Activated CD4-positive, alpha-beta T cell treated with anti-CD3 and anti-CD28 coated beads, Interleukin-10, Interleukin-2, amounts not matched to agents 100 ng/mL and 50 ng/mL, durations not matched to agents 16 hours and 8 hours (primary cell): ENCODE data around the gene MMEL1.

ENCODE experiments used
- DNase-seq: peaks from one replicate; pipeline ENCODE4 v3.0.0-alpha.2; 2020

The MMEL1 gene

DNA sequence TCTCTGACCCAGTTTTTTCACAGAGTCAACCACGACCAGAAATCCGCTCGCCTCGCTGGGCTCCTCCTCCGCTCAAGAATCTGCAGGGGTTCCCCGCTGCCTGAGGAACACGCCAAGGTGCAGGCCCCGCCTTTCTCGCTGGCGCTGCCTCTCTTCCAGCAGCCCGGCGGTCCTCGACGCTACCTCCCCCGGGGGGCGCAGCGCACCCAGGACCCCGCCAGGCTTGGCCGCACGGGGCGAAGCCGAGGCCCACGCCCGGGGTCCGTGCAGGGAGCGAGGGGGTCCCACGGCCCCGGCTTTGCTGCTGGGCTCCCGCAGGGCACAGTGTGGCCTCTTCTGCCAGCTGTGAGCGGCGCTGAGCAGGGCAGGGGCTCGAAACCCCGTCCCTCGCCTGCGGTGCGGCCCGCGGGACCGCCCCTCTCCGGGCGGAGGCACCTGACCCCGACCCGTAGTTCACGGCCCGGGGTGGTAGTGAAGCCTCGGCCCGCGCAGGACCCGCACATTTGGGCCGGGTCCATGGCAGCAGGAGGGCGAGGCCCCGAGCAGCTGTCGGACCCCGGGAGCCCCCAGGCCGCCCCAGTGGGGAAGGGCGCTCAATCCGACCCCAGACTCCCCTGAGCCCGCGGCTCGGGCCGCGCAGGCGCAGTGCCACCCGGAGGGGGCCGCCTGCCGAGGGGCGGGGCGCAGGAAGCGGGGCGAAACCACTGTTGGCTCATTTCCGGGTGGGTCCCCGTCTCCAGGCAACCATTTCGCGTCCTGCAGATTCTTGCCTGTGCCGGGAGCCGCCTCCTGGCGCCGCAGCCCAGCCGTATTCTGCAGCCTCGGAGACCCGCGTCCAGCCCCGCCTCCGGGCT, 10.0 kb upstream of the MMEL1 start:
- peak; percentile 96 for DNase-seq

DNA sequence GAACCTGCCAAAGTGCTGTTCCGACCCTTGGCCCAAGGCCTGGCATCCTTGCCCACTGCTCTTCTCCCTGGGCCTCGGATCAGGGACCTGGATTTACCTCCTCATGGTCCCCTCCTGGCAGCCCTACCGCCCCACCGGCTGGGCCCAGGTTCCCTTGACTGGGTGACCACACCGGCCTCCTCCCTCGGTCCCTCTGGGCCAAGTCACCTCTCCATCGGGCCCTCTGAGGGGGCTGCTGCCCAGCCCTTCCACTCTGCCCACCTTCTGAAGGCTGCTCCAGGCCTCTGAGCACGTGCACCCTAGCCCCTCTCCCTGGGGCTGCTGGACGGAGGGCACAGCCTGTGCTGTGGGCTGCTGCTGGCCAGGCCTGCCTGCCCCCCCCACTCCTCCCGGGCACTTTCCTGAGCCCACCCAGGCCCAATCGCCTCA, 9.3 kb upstream of the MMEL1 start:
- no peak for DNase-seq

DNA sequence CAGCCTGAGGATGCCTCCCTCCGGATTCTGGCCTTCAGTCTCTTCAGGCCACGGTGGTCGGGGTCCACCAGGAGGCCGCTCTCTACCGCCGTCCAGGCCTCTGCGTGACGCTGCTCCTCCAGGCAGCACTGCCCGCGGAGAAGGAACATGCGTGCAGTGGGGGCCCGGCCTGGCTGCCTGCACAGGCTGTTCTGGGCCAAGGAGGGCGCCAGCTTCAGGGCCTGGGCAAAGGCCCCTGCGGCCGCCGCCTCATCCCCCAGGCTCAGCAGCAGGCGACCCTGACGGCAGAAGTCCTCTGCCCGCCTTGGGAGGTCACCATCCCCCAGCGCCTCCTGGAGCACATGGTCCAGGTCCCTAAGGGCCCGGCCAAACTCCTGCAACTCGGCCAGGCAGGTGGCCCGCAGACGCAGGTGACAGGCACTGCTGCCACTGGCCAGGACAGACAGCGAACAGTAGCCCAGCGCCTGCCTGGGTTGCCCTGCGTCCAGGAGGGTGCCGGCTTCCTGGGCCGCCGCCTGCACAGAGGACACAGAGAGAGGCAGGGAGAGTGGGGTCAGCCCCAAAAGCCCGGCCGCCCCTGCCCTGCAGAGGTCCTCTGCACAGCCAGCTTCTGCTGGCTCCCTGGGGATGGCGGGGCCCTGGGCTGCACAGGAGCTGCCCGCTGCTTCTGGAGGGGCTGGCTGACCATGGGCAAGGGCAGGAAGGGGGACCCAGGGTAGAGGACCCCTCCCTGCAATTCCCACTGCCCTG, 8.7 kb upstream of the MMEL1 start:
- no peak for DNase-seq

DNA sequence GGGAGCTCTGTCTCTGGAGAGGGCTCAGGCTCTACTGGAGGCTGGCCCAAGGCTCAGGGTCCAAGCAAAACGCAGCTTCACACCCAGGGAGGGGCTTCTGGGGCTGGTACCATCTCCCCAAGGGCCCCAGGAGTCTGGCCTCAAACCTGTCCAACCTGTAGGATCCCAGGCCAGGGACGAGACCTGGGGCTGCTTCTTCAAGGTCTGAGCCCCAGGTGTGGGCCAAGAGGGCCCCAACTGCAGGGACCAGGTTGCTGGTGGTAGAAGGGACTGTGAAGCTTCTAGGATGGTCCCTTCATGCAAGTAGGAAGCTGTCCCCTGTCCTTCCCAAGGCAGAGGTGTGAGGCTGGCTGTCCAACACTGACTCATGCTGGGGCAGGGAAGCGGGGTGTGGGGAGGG, 7.8 kb upstream of the MMEL1 start:
- no peak for DNase-seq

DNA sequence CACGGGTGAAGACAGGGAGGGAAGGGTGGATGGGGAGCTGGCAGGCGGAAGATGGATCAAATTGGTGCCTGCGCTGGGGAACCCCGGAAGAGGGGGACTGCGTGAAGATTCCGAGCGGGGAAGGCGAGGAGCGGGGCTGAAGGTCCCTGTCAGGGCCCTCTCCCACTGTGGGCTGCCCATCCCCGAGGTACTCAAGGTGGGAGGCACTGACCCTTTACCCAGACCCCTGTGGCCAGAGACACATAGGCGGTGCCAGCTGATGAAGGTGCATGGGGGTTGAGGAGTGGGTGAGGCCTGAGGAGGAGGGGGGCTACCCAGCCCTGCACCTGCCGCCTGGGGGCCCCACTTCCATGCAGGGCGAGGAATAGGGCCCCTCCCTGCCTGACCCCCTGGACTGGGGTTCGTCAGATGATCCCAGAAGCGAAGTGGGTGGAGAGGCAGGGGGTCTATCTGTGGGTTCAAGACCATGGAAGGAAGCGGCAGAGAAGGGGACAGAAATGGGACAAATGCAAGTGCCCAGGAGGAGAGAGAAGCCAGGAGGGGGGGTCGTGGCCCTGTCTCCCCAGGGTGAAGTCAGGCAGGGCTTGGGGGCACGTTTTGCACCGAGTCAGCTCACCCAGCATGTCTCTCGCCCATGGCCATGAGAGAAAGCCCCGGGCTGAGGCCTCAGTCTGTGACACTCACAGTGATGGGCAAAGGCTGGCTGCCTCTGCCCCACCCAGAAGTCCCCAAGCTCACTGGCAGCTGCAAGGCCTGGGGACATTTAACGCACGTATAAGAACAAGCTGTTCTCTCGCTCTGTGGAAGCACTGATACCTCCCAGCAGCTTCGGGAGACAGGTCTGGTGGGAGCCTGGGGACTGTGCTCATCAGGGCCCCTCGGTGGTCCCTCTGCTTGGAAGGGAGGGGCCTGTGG, 7.0 kb upstream of the MMEL1 start:
- DNase-seq: no peak

DNA sequence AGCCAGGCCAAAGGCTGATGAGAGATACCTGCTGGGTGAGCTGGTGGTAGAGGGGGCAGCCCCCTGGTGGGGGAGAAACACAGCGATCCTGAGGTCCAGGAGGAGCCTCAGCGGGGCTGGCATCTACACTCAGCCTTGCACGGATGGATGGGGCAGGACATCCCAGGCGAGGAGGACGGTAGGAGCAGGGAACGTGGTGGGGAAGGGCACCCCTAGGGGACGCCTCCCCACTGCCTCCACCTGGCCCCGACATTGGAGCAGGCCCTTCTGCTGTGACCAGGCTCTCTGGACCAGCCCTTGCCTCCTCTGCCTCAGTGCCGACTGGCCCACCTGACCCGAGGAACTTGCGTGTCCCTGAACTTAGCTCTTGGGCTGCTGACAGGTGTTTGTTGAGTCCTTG, 6.4 kb upstream of the MMEL1 start:
- DNase-seq: no peak

DNA sequence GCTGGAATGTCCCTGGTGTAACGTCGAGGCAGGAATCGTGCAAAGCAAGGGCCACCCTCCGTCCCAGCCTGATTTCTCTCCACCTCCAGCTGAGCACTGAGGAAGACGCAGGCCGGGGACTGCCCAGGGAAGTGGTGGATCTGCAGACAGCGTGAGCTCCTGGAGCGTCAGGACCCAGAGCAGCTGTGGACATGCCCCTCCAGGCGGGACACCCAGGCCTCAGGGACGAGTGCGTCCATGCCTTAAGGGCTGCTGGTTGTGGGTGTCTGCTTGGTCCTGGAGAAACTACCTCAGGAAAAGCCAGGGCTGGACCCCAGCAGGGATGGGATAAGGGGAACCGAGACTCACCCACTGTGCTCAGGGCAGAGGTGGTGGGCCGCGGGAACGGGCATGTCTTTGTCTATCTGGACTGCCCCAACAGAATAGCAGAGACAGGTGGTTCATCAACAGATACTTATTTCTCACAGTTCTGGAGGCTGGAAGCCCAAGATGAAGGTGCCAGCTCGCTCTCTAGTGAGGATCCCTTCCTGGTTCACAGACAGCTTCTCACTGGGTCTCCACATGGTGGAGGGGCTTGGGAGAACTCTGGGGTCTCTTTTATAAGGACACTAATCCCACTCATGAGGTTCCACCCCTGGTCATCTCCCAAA, 5.8 kb upstream of the MMEL1 start:
- no peak for DNase-seq

DNA sequence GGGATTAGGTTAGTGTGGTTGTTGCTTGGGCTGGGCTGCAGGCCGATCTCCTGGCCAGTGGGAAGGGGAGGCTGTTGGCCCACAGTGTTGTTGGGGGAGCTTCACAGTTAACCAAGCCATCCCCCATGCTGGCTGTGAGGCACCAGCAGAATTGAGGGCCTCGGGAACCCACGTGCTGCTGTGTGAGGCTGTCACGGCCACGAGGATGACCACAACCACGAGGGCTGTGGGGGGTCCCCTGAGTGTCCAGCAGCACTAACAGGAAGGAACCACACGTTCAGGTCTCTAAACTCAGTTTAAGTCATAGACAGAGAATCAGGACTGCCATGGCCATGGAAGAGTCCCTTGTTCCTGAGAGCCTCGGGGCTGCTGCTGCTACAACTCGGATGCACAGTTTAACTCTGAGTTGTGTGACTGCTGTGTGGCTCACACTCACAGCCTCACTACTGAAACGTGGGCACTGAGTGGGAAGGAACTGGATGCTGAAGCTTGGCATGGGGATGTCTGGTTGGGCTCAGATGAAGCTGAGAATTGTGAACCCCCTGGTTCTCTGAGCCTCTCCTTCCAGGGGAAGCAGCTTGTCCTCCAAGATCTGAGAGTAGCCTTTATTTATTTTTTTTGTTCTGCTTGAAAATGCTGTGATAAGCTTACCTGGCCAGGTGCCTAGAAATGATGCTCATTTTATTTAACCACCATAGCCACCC, 4.8 kb upstream of the MMEL1 start:
- DNase-seq: no peak

DNA sequence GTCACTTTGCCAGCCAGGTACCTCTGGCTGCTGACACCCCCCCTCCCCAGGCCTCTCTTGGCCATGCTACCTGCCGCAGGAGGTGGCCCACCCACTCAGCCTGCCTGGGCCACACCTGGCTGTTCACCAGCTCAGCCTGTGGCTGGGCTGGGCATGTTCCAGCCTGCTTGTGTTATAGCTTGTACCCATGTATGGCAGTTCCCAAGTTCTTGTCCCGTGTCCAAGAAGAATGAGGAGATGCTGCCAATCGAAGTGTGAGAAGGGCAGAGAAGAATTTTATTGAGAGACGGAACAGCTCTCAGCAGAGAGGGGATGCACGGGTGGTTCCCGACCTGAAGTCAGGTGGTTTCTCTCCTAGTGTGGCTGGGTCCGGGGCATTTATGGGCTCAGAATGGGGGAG, 3.9 kb upstream of the MMEL1 start:
- DNase-seq: no peak

DNA sequence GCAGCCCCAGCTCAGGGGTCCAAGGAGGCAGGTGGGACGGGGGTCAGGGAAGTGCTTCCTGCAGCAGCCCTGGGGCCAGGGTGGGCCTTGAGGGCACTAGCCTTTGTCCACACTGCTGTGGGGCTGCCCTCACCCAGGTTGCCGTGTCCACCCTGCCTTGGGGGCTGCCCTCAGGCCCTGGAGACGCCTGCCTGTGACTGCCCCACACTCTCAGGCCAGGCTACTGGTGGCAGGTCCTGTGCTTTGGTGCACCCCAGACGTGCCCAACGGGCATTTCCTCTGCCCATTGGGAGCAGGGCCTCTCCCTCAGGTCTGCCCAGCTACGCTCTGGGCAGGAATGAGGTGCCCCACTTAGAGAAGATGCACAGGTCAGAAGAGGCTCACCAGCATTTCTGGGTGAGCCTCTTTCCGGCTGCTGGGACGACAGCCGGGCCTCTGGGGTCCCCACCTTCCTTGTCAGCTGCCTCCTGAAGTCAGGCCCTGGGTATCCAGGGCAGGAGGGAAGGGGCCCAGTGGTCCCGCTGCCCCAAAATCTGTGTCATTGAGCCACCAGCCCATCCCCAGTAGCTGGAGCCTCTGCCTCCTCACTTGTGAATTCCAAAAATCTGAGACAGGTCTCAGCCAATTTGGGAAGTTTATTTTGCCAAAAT, 2.7 kb upstream of the MMEL1 start:
- no peak for DNase-seq

DNA sequence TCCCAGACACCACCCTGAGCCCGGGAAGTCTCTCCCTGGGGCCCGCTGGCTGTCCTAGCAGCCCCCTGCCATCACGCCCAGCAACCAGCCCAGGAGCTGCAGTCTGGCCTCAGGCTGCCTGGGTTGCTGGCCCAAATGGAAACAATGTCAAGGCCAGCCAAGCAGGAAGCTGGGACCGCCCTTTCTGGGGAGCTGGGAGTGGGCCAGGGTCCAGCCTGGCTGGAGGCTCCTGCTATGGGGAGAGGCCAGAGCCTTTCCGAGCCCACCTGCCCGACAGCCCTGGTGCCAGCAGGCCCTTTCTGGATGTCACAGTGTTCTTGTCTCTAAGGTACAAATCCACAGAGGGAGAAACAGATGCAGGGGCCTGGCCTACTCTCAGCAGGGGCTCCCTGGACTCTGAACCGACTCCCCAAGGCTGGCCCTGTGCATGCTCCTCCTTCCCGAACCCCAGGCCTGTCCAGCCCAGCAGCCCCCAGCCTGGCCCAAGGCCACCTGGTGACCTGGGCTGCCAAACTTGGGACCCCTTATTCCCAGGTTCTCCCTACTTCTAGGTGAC, 1.2 kb upstream of the MMEL1 start:
- DNase-seq: no peak

DNA sequence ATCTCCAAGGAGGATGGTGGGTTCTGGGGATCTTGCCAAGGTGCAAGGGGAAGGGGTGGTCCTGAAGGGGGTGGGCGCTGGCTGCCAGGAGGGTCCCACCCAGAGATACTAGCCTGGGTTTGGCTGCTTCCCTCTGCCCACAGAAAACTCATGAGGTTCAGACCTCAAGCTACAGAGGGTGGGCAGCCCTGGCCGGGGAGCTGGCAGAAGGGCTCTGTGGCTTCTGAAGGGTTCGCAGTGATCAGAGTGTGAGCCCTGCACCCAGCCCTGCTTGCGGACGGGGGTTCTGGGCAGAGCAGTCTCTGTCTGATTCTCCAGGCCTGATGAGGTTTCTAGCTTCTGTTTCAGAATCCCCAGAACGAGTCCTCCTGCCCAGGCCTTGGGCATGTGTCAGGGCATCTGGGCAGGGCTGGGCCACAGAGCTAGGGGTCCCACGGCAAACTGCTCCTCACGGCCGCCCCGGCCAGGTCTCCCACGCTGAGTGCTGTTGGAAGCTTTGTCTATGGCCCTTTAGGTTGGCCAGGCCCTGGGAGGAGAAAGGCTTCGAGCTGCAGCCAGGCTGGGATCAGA, 635 bp upstream of the MMEL1 start:
- DNase-seq: no peak

DNA sequence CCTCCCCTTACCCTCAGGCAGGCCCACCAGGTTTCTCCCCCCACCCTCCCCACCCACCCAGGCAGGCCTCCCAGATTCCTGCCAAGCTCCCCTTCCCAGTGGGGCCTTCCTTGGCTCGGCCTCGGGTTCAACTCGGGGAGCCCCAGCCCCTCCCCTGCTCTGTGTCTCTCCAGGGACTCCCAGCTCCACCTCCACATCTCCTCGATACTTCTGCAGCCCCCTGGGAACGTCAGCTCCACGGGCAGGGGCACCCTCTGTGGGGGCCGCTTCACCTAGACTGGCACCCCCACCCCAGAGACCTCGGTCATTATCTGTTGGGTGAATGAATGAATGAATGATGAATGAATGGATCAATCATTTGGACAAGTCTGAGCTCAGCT, 775 bp downstream of the MMEL1 start:
- no peak for DNase-seq

DNA sequence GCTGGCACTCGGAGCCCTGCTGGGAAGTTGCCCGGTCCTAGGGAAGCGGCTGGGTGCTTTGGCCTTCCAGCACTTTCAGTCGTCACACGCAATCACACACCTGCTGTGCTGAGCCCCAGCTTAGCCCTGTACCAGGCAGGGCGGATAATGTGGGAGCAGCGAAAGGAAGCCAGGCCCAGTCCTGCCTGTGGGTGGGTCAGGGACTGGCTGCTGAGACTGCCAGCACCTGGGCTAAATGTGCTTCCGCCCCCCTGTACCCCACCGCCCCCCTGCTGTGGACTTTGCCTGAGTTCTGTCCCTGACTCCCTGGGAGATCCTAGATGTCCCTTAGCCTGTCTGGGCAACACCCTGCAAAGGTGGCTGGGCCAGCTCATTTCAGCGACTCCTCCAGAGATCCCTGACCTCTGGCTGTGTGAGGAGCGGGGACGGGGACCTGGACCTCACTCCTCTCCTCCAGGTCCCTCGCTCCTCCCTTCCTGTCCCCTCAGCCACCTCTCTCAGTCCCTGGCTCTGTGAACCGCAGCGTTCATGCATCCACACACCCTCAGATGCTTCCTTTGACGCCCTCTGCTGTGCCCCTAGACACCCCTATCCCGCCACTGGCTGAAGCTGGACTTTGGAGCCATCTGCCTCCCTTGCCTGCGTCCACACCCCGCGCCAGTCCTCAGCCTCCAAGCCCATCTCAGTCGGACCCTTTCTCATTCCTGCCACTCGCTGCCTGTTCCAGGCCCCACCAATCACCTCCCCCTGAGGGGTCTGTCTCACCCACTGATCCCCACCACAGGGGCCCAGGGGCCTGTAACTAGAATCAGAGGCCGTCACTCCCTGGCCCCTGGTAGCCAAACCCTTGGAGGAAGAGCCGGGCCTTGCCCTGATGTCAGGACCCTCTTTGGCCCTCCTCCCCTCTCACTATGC, 1.4 kb downstream of the MMEL1 start:
- DNase-seq: no peak

DNA sequence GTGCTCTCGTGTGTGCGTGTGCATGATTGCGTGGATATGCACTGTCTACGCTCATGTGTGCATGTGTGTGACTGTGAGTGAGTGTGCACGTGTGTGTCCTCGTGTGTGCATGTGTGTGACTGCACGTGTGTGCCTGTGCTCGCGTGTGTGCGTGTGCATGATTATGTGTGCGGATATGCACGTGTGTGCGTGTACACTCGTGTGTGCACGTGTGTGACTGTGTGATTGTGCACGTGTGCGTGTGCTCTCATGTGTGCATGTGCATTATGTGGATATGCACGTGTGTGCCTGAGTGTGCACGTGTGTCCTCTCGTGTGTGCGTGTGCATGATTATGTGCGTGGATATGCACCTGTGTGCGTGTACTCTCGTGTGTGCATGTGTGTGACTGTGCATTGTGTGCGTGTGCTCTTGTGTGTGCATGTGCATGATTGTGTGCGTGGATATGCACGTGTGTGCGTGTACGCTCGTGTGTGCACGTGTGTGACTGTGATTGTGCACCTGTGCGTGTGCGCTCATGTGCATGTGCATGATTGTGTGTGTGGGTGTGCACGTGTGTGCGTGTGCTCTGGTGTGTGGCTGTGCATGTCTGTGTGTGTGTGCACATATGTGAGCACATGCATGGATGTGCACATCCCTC, 2.2 kb downstream of the MMEL1 start:
- no peak for DNase-seq

DNA sequence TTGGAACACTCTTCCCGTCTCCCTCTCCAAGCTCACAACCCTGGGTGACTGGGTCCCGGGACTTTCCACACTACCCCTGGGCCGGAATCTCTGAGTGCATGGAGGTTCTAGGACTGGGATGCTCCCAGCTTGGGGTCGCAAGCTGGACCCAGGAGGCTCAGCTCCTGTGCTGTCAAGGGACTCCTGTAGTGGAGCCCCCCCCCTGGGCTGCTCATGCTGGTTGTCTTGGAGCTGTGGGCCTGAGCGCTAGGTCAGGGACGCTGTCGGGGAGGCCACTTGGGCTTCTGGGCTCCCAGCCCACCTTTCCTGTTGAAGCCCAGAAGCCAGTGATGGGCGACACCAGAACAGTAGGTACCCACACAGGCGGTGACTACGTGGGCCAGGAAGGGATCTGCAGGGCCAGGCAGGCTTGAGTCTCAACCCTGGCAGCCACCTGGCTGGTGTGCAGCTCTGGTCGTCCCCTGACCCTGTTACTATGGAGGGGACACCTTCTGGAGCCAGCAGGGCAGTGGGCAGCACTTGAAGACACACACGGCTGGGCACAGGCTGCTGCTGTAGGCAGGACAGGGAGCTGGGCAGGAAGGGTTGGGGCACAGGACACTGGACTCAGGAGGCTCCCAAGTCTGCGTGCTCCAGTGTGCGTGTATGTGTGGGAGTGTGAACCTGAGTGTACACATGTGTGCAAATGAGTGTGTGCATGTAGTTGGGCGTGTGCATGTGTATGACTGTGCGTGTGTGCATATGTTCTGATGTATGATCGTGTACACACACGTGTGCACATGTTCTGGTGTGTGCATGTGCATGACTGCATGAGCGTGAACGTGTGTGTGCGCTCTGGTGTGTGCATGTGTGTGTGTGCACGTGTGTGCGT, 3.0 kb downstream of the MMEL1 start:
- no peak for DNase-seq

DNA sequence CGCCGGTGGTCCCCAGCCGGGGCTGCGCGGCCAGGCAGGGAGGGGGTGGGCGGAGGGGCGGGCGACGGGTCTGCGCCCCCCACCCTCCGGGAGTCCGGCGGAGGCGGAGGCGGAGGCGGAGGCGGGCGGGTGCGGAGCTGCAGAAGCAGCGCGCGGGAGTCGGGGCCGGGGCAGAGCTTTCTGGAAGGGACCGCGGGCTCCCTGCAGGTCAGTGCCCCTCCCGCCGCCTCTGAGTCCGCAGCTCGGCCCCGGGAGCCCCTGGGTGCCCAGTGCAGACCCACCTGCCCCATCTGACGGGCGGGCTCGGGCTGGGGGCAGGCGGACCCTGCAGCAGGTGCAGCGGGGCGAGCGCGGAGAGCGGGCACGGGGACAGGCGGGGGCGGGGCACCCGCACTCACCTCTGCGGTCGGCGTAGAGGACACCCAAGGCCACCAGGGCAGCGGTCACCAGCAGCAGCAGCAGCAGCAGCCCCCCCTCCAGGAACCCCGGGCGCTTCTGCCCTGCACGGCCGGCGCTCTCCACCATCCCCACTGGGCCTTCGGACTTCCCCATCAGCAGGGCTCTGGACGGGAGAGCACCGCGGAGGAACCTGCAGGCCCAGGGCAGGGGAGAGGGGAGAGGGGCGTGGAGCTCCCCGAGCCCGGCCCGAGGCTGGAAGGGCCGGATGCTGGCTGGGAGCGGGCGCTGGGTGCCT, 3.7 kb downstream of the MMEL1 start:
- DNase-seq: no peak
